HFFc6 (cell line): ENCODE measurements around the gene METTL22. TPM values are rescaled to one million over a fixed set of nuclear protein-coding genes. Genes with fewer than 3 reads are reported as not detected.

Source experiments
- DNase-seq: peaks from one replicate; pipeline ENCODE4 v3.0.0-alpha.2; 2018
- H3K27ac Mint-ChIP-seq: 2 replicates; pipeline ENCODE4 v1.8.0; 2020; ENCODE audit warnings: mild to moderate bottlenecking, mixed read lengths
- H3K27me3 Mint-ChIP-seq: 2 replicates; pipeline ENCODE4 v1.8.0; 2021; ENCODE audit warnings: mild to moderate bottlenecking, moderate library complexity, mixed read lengths; ENCODE audit not compliant: insufficient read depth
- H3K36me3 Mint-ChIP-seq: 2 replicates; pipeline ENCODE4 v1.8.0; 2021; ENCODE audit warnings: low read depth, mixed read lengths
- H3K4me1 Mint-ChIP-seq: 2 replicates; pipeline ENCODE4 v1.8.0; 2020; ENCODE audit warnings: low read depth, mixed read lengths
- H3K4me3 Mint-ChIP-seq: 2 replicates; pipeline ENCODE4 v1.8.0; 2020; ENCODE audit warnings: mild to moderate bottlenecking, moderate library complexity, mixed read lengths
- H3K9me3 Mint-ChIP-seq: 2 replicates; pipeline ENCODE4 v1.8.0; 2020; ENCODE audit warnings: mild to moderate bottlenecking, mixed read lengths
- CTCF ChIP-seq: fragments of 200-600 bp; sonication (generic); IDR thresholded peaks from 2 replicates; pipeline ENCODE4 v1.5.0; 2021; ENCODE audit warnings: antibody characterized with exemption, mild to moderate bottlenecking
- long read RNA-seq: library from polyadenylated mRNA; unstranded; transcript quantifications from one replicate; pipeline ENCODE4 v2.0.0, GENCODE V29; 2019
- total RNA-seq, 6 experiments: library from RNA; stranded (reverse); fragmentation: NEBNext Ultra II Directional; extraction: Animal tissue kit (Norgen Biotek cat#: 25700); gene quantifications; 2 replicates in 1 of 6; 3 replicates in 5 of 6; pipeline ENCODE4 v1.2.3, GENCODE V29; 2021

The METTL22 gene
- 10 to 100 TPM; 33.5 to 38.0 (median 36.0) TPM for total RNA-seq
- long read RNA-seq, full-length matches to known transcripts, result 38 of 52 reads
- long read RNA-seq, partial matches to known transcripts, result 4 of 52 reads
- long read RNA-seq, other reads (novel, unspliced or antisense), result 10 of 52 reads

GRCh38 chr16:8621572-8622314 is at the start of gene METTL22:
Gene METTL22, plus strand, starts transcription at chr16:8621698. Its CDS starts 3,968 bp downstream, at chr16:8625666.
- DNase-seq, result peak; percentile 72
- Mint-ChIP-seq H3K27me3 (peaks cover 10% of the 10 kb centered on the region; the same call in 1 of the 2 replicates), H3K4me1 (peaks cover 32% of the 10 kb centered on the region), H3K9me3 (no peaks in the 10 kb centered on the region), H3K36me3 (peaks cover under 1% of the 10 kb centered on the region; the same call in 1 of the 2 replicates), H3K27ac (peak within 1 kb of the TSS; percentile 96), H3K4me3 (peak within 1 kb of the TSS; percentile 96)
- TF ChIP-seq CTCF, result no peak

GRCh38 chr16:8572063-8572918 is 49.2 kb upstream of the METTL22 start:
- Mint-ChIP-seq H3K27ac (peak overlapping the region; percentile 93), H3K4me3 (no peak overlapping the region), H3K9me3 (no peaks in the 10 kb centered on the region), H3K4me1 (peaks cover 30% of the 10 kb centered on the region), H3K27me3 (peaks cover 3% of the 10 kb centered on the region; the same call in 1 of the 2 replicates), H3K36me3 (no peaks in the 10 kb centered on the region)
- no peak for DNase-seq
- no peak for TF ChIP-seq CTCF

GRCh38 chr16:8572919-8573724 is 48.4 kb upstream of the METTL22 start:
- TF ChIP-seq CTCF, result peak; percentile 79
- no peaks in the 10 kb centered on the region for H3K36me3 Mint-ChIP-seq
- H3K4me1 Mint-ChIP-seq, result peaks cover 26% of the 10 kb centered on the region
- H3K9me3 Mint-ChIP-seq, result no peaks in the 10 kb centered on the region
- H3K27me3 Mint-ChIP-seq, result peaks cover 3% of the 10 kb centered on the region; the same call in 1 of the 2 replicates
- H3K27ac Mint-ChIP-seq, result peak overlapping the region; percentile 24; the same call in 1 of the 2 replicates
- peak overlapping the region; percentile 54 for H3K4me3 Mint-ChIP-seq
- DNase-seq, result peak; percentile 25

GRCh38 chr16:8575399-8575798 is 46.1 kb upstream of the METTL22 start:
- DNase-seq, result no peak
- H3K27me3 Mint-ChIP-seq, result peaks cover 7% of the 10 kb centered on the region
- peaks cover 23% of the 10 kb centered on the region for H3K4me1 Mint-ChIP-seq
- no peaks in the 10 kb centered on the region for H3K36me3 Mint-ChIP-seq
- no peak overlapping the region for H3K27ac Mint-ChIP-seq
- no peak for TF ChIP-seq CTCF
- no peaks in the 10 kb centered on the region for H3K9me3 Mint-ChIP-seq
- no peak overlapping the region for H3K4me3 Mint-ChIP-seq
